ENCODE data around the gene ALDH1L1.

ALDH1L1 gene

GRCh38 chr3:126118591-126118990 lies 61.8 kb downstream of the ALDH1L1 start:
- no peak for DNase-seq (ENCODE audit: low spot score)

GRCh38 chr3:126117786-126118185 lies 62.6 kb downstream of the ALDH1L1 start:
- no peak for DNase-seq (ENCODE audit: low spot score)

GRCh38 chr3:126117212-126117611 lies 63.2 kb downstream of the ALDH1L1 start:
- no peak for DNase-seq (ENCODE audit: low spot score)

GRCh38 chr3:126116526-126116925 lies 63.9 kb downstream of the ALDH1L1 start:
- DNase-seq (ENCODE audit: low spot score) = no peak

- DNase-seq (ENCODE audit: low spot score) = no peak
These were observed 65.7 kb downstream of the ALDH1L1 start for GRCh38 chr3:126114443-126115386.

GRCh38 chr3:126113733-126114442 lies 66.5 kb downstream of the ALDH1L1 start:
- DNase-seq (ENCODE audit: low spot score) = no peak

- no peak for DNase-seq (ENCODE audit: low spot score)
These were observed 67.2 kb downstream of the ALDH1L1 start for GRCh38 chr3:126113238-126113555.

- DNase-seq (ENCODE audit: low spot score) = no peak
These were observed 67.7 kb downstream of the ALDH1L1 start for GRCh38 chr3:126112531-126113237.

GRCh38 chr3:126111566-126112475 lies 68.6 kb downstream of the ALDH1L1 start:
- no peak for DNase-seq (ENCODE audit: low spot score)

GRCh38 chr3:126111126-126111551 lies 69.2 kb downstream of the ALDH1L1 start:
- no peak for DNase-seq (ENCODE audit: low spot score)

- DNase-seq (ENCODE audit: low spot score) = peak; percentile 17
These were observed 69.8 kb downstream of the ALDH1L1 start for GRCh38 chr3:126110431-126111125.

GRCh38 chr3:126109880-126110235 lies 70.5 kb downstream of the ALDH1L1 start:
- DNase-seq (ENCODE audit: low spot score) = peak; percentile 9

GRCh38 chr3:126109146-126109879 lies 71.1 kb downstream of the ALDH1L1 start:
- DNase-seq (ENCODE audit: low spot score) = peak; percentile 10

GRCh38 chr3:126108676-126109050 lies 71.7 kb downstream of the ALDH1L1 start:
- no peak for DNase-seq (ENCODE audit: low spot score)

GRCh38 chr3:126107957-126108675 lies 72.3 kb downstream of the ALDH1L1 start:
- peak; percentile 11 for DNase-seq (ENCODE audit: low spot score)

- peak; percentile 10 for DNase-seq (ENCODE audit: low spot score)
These were observed 73.0 kb downstream of the ALDH1L1 start for GRCh38 chr3:126107203-126107939.

GRCh38 chr3:126106336-126107202 lies 73.8 kb downstream of the ALDH1L1 start:
- DNase-seq (ENCODE audit: low spot score) = peak; percentile 20

GRCh38 chr3:126105691-126106187 lies 74.6 kb downstream of the ALDH1L1 start:
- peak; percentile 18 for DNase-seq (ENCODE audit: low spot score)
